ENCODE results near the gene ECM1. TPM values are rescaled to one million over a fixed set of nuclear protein-coding genes. Genes with fewer than 3 reads are reported as not detected.

Gene ECM1
- total RNA-seq, 2 donors from 2014 or later = 6.3 to 10.5 TPM

DNA sequence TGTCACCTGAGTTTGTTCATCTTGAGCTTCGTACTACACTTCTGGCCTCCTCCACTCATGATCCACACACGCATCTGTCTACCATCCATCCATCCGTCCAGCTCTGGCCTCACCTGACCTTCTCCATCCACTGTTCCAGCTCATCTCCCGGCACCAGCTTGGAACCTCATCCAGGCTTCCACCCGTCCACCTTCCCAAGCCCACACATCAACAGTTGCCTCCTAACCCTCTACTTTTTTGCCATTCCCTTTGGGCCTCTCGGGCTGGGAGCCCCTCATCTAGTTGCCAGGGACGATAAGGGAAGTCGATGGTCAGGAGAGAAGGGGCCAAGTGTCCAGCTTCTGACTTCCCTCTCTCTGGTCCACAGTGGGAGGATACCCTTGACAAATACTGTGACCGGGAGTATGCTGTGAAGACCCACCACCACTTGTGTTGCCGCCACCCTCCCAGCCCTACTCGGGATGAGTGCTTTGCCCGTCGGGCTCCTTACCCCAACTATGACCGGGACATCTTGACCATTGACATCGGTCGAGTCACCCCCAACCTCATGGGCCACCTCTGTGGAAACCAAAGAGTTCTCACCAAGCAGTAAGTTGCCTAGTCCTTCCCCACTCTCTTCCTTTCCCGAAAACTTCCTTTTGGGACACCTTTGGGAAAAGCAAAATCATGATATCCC is 4.2 kb downstream of the ECM1 start:
- Histone ChIP-seq H3K4me1 (peaks cover 21% of the 10 kb centered on the region), H3K9ac (ENCODE audit: low read depth in 2 of 2, low read length in 2 of 2) (no peak overlapping the region), H3K4me3 (no peak overlapping the region), H3K36me3 (no peaks in the 10 kb centered on the region), H3K9me3 (no peaks in the 10 kb centered on the region), H3K27me3 (no peaks in the 10 kb centered on the region), H3K27ac (no peak overlapping the region)
- no peak for DNase-seq
- TF ChIP-seq, protein P1, sequence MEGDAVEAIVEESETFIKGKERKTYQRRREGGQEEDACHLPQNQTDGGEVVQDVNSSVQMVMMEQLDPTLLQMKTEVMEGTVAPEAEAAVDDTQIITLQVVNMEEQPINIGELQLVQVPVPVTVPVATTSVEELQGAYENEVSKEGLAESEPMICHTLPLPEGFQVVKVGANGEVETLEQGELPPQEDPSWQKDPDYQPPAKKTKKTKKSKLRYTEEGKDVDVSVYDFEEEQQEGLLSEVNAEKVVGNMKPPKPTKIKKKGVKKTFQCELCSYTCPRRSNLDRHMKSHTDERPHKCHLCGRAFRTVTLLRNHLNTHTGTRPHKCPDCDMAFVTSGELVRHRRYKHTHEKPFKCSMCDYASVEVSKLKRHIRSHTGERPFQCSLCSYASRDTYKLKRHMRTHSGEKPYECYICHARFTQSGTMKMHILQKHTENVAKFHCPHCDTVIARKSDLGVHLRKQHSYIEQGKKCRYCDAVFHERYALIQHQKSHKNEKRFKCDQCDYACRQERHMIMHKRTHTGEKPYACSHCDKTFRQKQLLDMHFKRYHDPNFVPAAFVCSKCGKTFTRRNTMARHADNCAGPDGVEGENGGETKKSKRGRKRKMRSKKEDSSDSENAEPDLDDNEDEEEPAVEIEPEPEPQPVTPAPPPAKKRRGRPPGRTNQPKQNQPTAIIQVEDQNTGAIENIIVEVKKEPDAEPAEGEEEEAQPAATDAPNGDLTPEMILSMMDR (IDR thresholded peaks at IDR 0.05) = no peak
- intact Hi-C loops (cut with DNase I) = no loop called here

DNA sequence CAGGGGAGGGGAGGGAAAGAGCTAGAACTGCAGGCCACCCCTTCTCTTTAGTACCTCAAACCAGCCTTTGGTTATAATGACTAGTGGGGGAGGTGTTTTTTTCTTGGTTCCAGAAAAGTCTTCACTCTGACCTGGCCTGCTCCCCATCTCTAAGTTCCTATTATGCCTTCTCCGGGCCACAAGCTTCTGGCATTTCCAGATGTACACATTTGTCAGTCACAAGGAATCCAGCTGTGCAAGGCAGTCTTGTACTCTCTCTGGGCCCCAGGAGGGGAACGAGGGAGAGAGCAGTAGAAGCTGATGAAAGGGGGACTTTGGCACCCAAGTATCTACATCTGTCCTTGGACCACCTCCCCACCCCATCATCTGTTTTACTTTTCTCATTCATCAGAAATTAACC is 4.9 kb downstream of the ECM1 start:
- Histone ChIP-seq H3K27me3 (no peaks in the 10 kb centered on the region), H3K4me1 (peaks cover 22% of the 10 kb centered on the region)

DNA sequence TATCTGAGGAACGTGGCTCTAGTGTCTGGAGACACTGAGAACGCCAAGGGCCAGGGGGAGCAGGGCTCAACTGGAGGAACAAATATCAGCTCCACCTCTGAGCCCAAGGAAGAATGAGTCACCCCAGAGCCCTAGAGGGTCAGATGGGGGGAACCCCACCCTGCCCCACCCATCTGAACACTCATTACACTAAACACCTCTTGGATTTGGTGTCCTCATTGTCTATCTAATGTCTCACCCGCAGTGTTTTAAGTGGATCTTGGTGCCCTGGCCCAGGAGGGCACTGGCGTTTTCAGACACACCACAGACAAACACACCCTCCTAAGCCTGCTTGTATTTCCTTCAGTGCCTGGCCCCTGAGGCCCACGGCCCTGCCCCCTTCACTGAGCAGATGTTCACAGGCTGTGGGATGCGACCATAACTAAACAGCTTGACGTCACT is 5.5 kb downstream of the ECM1 start:
- Histone ChIP-seq H3K27me3 (no peaks in the 10 kb centered on the region), H3K27ac (no peak overlapping the region), H3K9ac (ENCODE audit: low read depth in 2 of 2, low read length in 2 of 2) (no peak overlapping the region), H3K36me3 (no peaks in the 10 kb centered on the region), H3K4me1 (peaks cover 18% of the 10 kb centered on the region), H3K9me3 (no peaks in the 10 kb centered on the region), H3K4me3 (no peak overlapping the region)
- intact Hi-C loops (cut with DNase I) = no loop called here
- TF ChIP-seq, protein P1 (IDR thresholded peaks at IDR 0.05) = no peak
- no peak for DNase-seq

More for the DNA sequence above, 4.9 kb downstream of the ECM1 start:
- no peak overlapping the region for H3K9ac ChIP-seq (ENCODE audit: low read depth in 2 of 2, low read length in 2 of 2)
- no peak overlapping the region for H3K4me3 ChIP-seq
- no peaks in the 10 kb centered on the region for H3K9me3 ChIP-seq
- TF ChIP-seq, protein P1 (IDR thresholded peaks at IDR 0.05) = no peak
- DNase-seq = no peak
- intact Hi-C loops (cut with DNase I) = no loop called here
- H3K27ac ChIP-seq = no peak overlapping the region
- H3K36me3 ChIP-seq = no peaks in the 10 kb centered on the region

DNA sequence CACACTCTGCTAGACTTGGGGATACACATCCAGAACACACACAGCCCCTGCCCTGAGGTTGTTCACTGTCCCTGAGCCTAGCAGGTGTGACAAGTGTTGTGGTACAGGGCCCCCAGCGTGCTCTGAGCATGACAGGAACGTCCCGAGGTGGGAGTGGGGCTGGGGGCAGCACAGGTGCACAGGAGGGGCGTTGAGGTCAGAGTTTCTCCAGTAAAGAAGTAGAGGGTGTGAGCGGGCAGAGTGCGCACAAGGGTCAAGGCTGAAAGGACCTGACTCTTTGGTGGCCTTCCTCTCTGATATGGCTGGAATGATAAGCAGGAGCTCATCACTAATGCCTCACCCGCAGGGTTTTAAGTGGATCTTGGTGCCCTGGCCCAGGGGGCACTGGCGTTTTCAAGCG is 6.4 kb downstream of the ECM1 start:
- no peak for DNase-seq
- H3K4me1 ChIP-seq = peaks cover 18% of the 10 kb centered on the region
- H3K9me3 ChIP-seq = no peaks in the 10 kb centered on the region
- no peaks in the 10 kb centered on the region for H3K36me3 ChIP-seq
- peak overlapping the region; percentile 49 for H3K4me3 ChIP-seq
- no peak overlapping the region for H3K9ac ChIP-seq (ENCODE audit: low read depth in 2 of 2, low read length in 2 of 2)
- no peaks in the 10 kb centered on the region for H3K27me3 ChIP-seq
- intact Hi-C loops (cut with DNase I) = no loop called here
- H3K27ac ChIP-seq = no peak overlapping the region
- TF ChIP-seq, protein P1 (IDR thresholded peaks at IDR 0.05) = no peak

DNA sequence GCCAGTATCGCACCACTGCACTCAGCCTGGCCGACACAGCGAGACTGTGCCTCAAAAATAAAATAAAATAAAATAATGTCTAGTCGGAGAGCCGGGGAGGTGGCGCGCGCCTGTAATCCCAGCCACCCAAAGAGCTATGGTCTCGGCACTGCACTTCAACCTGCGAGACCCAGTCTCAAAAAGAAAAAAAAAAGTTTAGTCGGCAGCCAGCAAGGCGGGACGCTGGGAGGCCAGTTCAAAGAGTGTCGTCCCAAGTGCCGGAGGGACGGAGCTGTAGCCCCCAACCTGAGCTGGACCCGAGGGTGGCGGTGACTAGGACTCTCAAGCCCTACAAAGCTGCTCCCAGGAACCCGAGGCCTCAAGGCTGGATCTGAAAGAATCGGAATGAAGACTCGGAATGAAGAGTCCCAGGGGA is 7.0 kb downstream of the ECM1 start:
- H3K36me3 ChIP-seq = no peaks in the 10 kb centered on the region

More for the DNA sequence above, 7.0 kb downstream of the ECM1 start:
- TF ChIP-seq, protein P1 (IDR thresholded peaks at IDR 0.05) = no peak
- Histone ChIP-seq H3K27ac (peak overlapping the region; percentile 75), H3K9me3 (no peaks in the 10 kb centered on the region), H3K4me3 (peak overlapping the region; percentile 49), H3K4me1 (peaks cover 18% of the 10 kb centered on the region), H3K27me3 (no peaks in the 10 kb centered on the region), H3K9ac (ENCODE audit: low read depth in 2 of 2, low read length in 2 of 2) (peak overlapping the region; percentile 86)
- DNase-seq = no peak
- intact Hi-C loops (cut with DNase I) = no loop called here
